ENCODE data around the gene PHYH.

PHYH gene

GRCh38 chr10:13231190-13231589 is 68.7 kb downstream of the PHYH start:
- no peak overlapping the region for H3K4me3 ChIP-seq (ENCODE audit: low read depth, low read length)

Measured in iPS-11a (cell line).